Liver (tissue), 9 donors: ENCODE results near the gene SOBP. TPM values are rescaled to one million over a fixed set of nuclear protein-coding genes. Genes with fewer than 3 reads are reported as not detected.

Source experiments
- DNase-seq: peaks from one replicate; pipeline ENCODE4 v3.0.0-alpha.2; 2017; ENCODE audit warnings: low spot score
- H3K27ac ChIP-seq, 2 donors: one replicate each; pipeline ENCODE4 v1.7.0; 2013; ENCODE audit warnings: inconsistent platforms in 2 of 2, low read length in 2 of 2, control low read depth in 1 of 2, low read depth in 1 of 2, mild to moderate bottlenecking in 1 of 2
- H3K27me3 ChIP-seq, 4 donors: one replicate each; pipeline versions ENCODE4 v1.6.1 to v1.7.0; 2013; ENCODE audit warnings: low read length in 3 of 4, inconsistent platforms in 1 of 4, mild to moderate bottlenecking in 1 of 4, moderate library complexity in 1 of 4; ENCODE audit not compliant: control insufficient read depth in 4 of 4, insufficient read depth in 4 of 4
- H3K36me3 ChIP-seq, 4 donors: one replicate each; pipeline versions ENCODE4 v1.6.1 to v1.7.0; 2013; ENCODE audit warnings: low read length in 3 of 4, mild to moderate bottlenecking in 3 of 4, low read depth in 1 of 4, moderate library complexity in 1 of 4; ENCODE audit not compliant: control insufficient read depth in 4 of 4, insufficient read depth in 3 of 4
- H3K4me1 ChIP-seq, 4 donors: one replicate each; pipeline versions ENCODE4 v1.6.1 to v1.7.0; 2013; ENCODE audit warnings: low read length in 3 of 4, mild to moderate bottlenecking in 3 of 4, moderate library complexity in 1 of 4; ENCODE audit not compliant: control insufficient read depth in 4 of 4, insufficient read depth in 4 of 4
- H3K4me3 ChIP-seq, 3 donors: one replicate each; pipeline versions ENCODE4 v1.6.1 to v1.7.0; 2013; ENCODE audit warnings: low read length in 3 of 3, control low read depth in 1 of 3, low read depth in 1 of 3, mild to moderate bottlenecking in 1 of 3
- H3K9ac ChIP-seq, 2 donors: one replicate each; pipeline ENCODE4 v1.7.0; 2013; ENCODE audit warnings: low read length in 2 of 2, mild to moderate bottlenecking in 2 of 2, moderate library complexity in 2 of 2, control low read depth in 1 of 2, low read depth in 1 of 2
- H3K9me3 ChIP-seq, 4 donors: one replicate each; pipeline versions ENCODE4 v1.6.1 to v1.7.0; 2013; ENCODE audit warnings: low read length in 3 of 4; ENCODE audit not compliant: control insufficient read depth in 4 of 4
- ATF3 ChIP-seq: IDR thresholded peaks from 2 replicates; pipeline ENCODE4 v1.6.1; 2016; ENCODE audit warnings: antibody characterized with exemption
- CTCF ChIP-seq: fragments of 150-350 bp; IDR thresholded peaks from 2 replicates; pipeline ENCODE4 v1.5.1; 2017; ENCODE audit warnings: improper control_type of control experiment, low read depth, low read length; ENCODE audit not compliant: missing input control
- EGR1 ChIP-seq, 2 donors: IDR thresholded peaks; 2 replicates each; pipeline ENCODE4 v1.6.1; 2016 to 2018; ENCODE audit warnings: antibody characterized with exemption in 2 of 2, low read depth in 2 of 2
- FOXA1 ChIP-seq: IDR thresholded peaks from 2 replicates; pipeline ENCODE4 v1.6.1; 2016; ENCODE audit warnings: antibody characterized with exemption
- GABPA ChIP-seq, 2 donors: IDR thresholded peaks in 1 of 2; conservative IDR thresholded peaks in 1 of 2; 2 replicates each; pipeline ENCODE4 v1.6.1; 2016; ENCODE audit warnings: antibody characterized with exemption in 2 of 2, mild to moderate bottlenecking in 1 of 2, moderate library complexity in 1 of 2
- HNF4A ChIP-seq, 2 donors: conservative IDR thresholded peaks; 2 replicates each; pipeline ENCODE4 v1.6.1; 2016; ENCODE audit warnings: antibody characterized with exemption in 2 of 2, mild to moderate bottlenecking in 2 of 2
- HNF4G ChIP-seq: IDR thresholded peaks from 2 replicates; pipeline ENCODE4 v1.6.1; 2016; ENCODE audit warnings: antibody characterized with exemption
- NR2F2 ChIP-seq: IDR thresholded peaks from 2 replicates; pipeline ENCODE4 v1.6.1; 2016; ENCODE audit warnings: antibody characterized with exemption
- RAD21 ChIP-seq, 2 donors: IDR thresholded peaks; 2 replicates each; pipeline ENCODE4 v1.6.1; 2016; ENCODE audit warnings: antibody characterized with exemption in 2 of 2, mild to moderate bottlenecking in 2 of 2
- REST ChIP-seq: IDR thresholded peaks from 2 replicates; pipeline ENCODE4 v1.6.1; 2016; ENCODE audit warnings: antibody characterized with exemption, mild to moderate bottlenecking
- RXRA ChIP-seq, 2 donors: IDR thresholded peaks; 2 replicates each; pipeline ENCODE4 v1.6.1; 2017 to 2018; ENCODE audit warnings: antibody characterized with exemption in 2 of 2, mild to moderate bottlenecking in 1 of 2
- SP1 ChIP-seq: IDR thresholded peaks from 2 replicates; pipeline ENCODE4 v1.6.1; 2018; ENCODE audit warnings: antibody characterized with exemption, mild to moderate bottlenecking
- TAF1 ChIP-seq: conservative IDR thresholded peaks from 2 replicates; pipeline ENCODE4 v1.6.1; 2016; ENCODE audit warnings: antibody characterized with exemption, mild to moderate bottlenecking
- YY1 ChIP-seq: IDR thresholded peaks from 2 replicates; pipeline ENCODE4 v1.6.1; 2016; ENCODE audit warnings: antibody characterized with exemption, mild to moderate bottlenecking
- WGBS: extraction: QIAGEN DNeasy Blood & Tissue Kit; methylation state at CpG from one replicate; pipeline ENCODE4 v1.1.7; 2013; 5-methylcytosine and 5-hydroxymethylcytosine counted together
- polyA plus RNA-seq, 2 donors: library from polyadenylated mRNA; stranded (reverse) in 1 of 2; unstranded in 1 of 2; fragments of 200-250 nt in 1 of 2; fragments of >200 nt in 1 of 2; fragmentation: Nextera tagmentation in 1 of 2; extraction: Ambion mirVana in 1 of 2; gene quantifications; one replicate each; pipeline versions ENCODE4 v1.2.1 to v1.2.3, GENCODE V29; 2013 to 2015
- total RNA-seq, 2 donors: library from RNA; depleted of rRNA; stranded (reverse); fragments of >200 nt; gene quantifications; one replicate each; pipeline ENCODE4 v1.2.3, GENCODE V29; 2014
- TF ChIP-seq, protein P1 (sequence below): IDR thresholded peaks from 2 replicates; pipeline ENCODE4 v1.6.1; 2016; ENCODE audit warnings: antibody characterized with exemption
- donor health status: healthy.
- donor health status: healthy.
- donor health status: healthy.
- donor health status: healthy.
- donor health status: healthy.

SOBP gene
- total and polyA plus RNA-seq, 4 donors = 0.99 to 5.4 (median 1.9) TPM

GRCh38 chr6:107545763-107546162, 55.8 kb downstream of the SOBP start:
- WGBS = 88% methylated on average over 4 of the region's 4 CpGs
- Histone ChIP-seq H3K4me1 (peaks cover 0 to 9% (median 7%) of the 10 kb centered on the region in 4 donors), H3K9me3 (no peaks in the 10 kb centered on the region), H3K36me3 (no peaks in the 10 kb centered on the region), H3K27me3 (no peaks in the 10 kb centered on the region), H3K27ac (no peak overlapping the region), H3K4me3 (no peak overlapping the region), H3K9ac (no peak overlapping the region)
- no peak for DNase-seq
- TF ChIP-seq HNF4A (conservative IDR thresholded peaks at IDR 0.05) = no peak
- TF ChIP-seq RAD21 (IDR thresholded peaks at IDR 0.05) = no peak
- TF ChIP-seq HNF4G = no peak
- no peak for TF ChIP-seq CTCF
- no peak for TF ChIP-seq RXRA (IDR thresholded peaks at IDR 0.05)
- no peak for TF ChIP-seq SP1
- TF ChIP-seq, protein P1, sequence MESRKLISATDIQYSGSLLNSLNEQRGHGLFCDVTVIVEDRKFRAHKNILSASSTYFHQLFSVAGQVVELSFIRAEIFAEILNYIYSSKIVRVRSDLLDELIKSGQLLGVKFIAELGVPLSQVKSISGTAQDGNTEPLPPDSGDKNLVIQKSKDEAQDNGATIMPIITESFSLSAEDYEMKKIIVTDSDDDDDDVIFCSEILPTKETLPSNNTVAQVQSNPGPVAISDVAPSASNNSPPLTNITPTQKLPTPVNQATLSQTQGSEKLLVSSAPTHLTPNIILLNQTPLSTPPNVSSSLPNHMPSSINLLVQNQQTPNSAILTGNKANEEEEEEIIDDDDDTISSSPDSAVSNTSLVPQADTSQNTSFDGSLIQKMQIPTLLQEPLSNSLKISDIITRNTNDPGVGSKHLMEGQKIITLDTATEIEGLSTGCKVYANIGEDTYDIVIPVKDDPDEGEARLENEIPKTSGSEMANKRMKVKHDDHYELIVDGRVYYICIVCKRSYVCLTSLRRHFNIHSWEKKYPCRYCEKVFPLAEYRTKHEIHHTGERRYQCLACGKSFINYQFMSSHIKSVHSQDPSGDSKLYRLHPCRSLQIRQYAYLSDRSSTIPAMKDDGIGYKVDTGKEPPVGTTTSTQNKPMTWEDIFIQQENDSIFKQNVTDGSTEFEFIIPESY = no peak
- no peak for TF ChIP-seq TAF1

- Histone ChIP-seq H3K27me3 (no peaks in the 10 kb centered on the region), H3K9ac (no peak overlapping the region), H3K4me1 (no peaks in the 10 kb centered on the region), H3K9me3 (no peaks in the 10 kb centered on the region), H3K27ac (no peak overlapping the region), H3K4me3 (no peak overlapping the region), H3K36me3 (no peaks in the 10 kb centered on the region)
- DNase-seq = no peak
- WGBS = 83% methylated on average over 6 of the region's 6 CpGs
- no peak for TF ChIP-seq EGR1 (IDR thresholded peaks at IDR 0.05; ENCODE audit: low read depth in 2 of 2)
- no peak for TF ChIP-seq REST
- no peak for TF ChIP-seq FOXA1
- TF ChIP-seq NR2F2 = no peak
- no peak for TF ChIP-seq YY1
- TF ChIP-seq SP1 = no peak
- no peak for TF ChIP-seq GABPA (IDR thresholded peaks at IDR 0.05 in 1 of 2, conservative IDR thresholded peaks at IDR 0.05 in 1 of 2)
- no peak for TF ChIP-seq ATF3
- TF ChIP-seq RAD21 (IDR thresholded peaks at IDR 0.05) = no peak
- TF ChIP-seq HNF4G = no peak
These were observed 57.0 kb downstream of the SOBP start for GRCh38 chr6:107546691-107547450.
